Glomerular endothelial cell (primary cell): ENCODE measurements around the gene MYH7. TPM values are rescaled to one million over a fixed set of nuclear protein-coding genes. Genes with fewer than 3 reads are reported as not detected.
"Not testable (repeated sequence)": the region's sequence is repeated elsewhere in the genome, so short reads cannot be mapped to it uniquely, and the experiment has no call there.

Source experiments
- DNase-seq: peaks from one replicate; pipeline ENCODE4 v3.0.0-alpha.2; 2011; ENCODE audit warnings: low read depth, low spot score; ENCODE audit errors: extremely low read depth
- total RNA-seq: library from RNA; depleted of rRNA; stranded (reverse); fragments of >200 nt; gene quantifications from 2 replicates; pipeline ENCODE4 v1.2.3, GENCODE V29; 2015

MYH7 gene
- total RNA-seq, 1 donor from 2014 or later = not detected

DNA sequence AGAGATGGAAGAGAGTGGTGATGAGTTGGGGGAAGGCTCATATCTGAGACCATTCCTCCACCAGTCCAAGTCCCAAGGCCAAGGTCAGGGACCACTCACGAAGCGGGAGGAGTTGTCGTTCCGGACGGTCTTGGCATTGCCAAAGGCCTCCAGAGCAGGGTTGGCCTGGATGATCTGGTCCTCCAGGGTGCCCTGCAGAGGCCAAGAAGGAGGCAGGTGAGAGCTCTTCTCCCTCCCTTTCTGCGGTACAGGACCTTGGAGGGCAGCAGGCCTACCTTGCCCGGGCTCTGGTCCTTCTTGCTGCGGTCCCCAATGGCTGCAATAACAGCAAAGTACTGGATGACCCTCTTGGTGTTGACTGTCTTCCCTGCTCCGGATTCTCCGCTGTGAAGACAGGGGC, 4.0 kb downstream of the MYH7 start:
- DNase-seq = no peak

- DNase-seq = no peak
These were observed 4.8 kb downstream of the MYH7 start for GRCh38 chr14:23430723-23431085.

- no peak for DNase-seq
These were observed 5.3 kb downstream of the MYH7 start for GRCh38 chr14:23430016-23430722.

GRCh38 chr14:23428686-23429495, 6.6 kb downstream of the MYH7 start:
- no peak for DNase-seq

DNA sequence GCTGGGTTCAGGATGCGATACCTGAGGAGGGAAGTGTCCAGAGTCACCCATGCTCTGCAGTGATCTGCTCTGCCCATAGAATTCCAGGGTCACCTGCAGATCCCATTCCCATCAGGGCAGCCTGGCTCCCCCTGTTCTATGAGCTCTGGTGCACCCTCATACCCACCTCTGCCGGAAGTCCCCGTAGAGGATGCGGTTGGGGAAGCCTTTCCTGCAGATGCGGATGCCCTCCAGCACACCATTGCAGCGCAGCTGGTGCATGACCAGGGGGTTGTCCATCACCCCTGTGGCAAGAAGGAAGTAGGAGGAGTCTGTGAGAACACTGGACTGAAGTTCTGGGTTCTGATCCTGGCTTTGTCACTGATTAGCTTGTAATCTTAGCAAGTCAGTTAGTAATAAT, 9.7 kb downstream of the MYH7 start:
- not testable (repeated sequence) for DNase-seq

GRCh38 chr14:23425169-23425568, 10.3 kb downstream of the MYH7 start:
- DNase-seq = no peak

DNA sequence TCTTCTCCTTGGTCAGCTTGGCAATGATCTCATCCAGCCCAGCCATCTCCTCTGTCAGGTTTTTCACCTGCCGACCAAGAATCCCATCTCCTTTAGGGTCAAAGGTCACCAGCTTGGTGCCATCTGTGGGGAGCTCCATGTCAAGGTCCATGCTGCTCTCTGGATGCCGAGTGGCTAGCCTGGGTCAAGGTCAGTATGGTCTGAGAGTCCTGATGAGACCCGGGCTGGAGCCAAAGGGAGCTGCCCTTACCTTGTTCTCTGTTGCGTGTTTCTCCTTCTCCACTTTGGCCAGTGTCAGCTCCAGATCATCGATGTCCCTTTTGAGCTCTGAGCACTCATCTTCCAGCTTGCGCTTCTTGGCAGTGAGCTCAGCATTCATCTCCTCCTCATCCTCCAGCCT, 11.8 kb downstream of the MYH7 start:
- no peak for DNase-seq

DNA sequence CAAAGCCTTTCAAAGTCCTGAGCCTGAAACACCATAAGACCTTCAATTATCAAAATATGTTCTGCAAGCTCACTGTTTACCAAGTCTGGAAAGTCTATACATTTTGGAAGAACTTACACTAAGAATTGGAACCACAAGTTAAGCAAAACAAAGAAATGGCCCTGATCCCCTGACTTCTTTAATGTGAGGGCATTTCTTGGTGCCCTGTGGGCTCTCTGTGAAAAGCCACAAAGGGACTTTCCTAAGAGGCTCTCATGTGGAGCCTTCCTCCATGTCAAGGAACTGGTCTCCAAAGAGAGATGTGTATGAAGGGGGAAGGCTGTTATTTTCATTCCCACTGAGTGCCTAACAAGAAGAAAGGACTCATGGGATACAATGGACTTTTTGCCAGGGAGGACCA, 13.9 kb downstream of the MYH7 start:
- DNase-seq = no peak

DNA sequence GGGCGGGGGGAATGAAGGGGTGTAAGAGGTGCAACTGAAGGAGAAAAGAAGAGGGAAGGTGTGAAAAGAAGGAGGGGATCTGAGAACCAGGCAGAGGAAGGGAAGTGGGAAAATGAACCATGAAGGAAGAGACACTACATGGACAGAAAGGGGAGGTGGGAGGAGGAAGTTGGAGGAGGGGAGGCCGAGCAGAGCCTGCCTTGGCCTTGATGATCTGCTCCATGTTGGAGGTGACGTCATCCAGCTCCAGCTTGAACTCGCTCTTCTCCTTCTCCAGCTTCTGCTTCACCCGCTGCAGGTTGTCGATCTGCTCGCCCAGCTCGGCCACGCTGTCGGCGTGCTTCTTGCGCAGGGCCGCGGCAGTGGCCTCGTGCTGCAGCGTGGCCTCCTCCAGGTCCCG, 15.8 kb downstream of the MYH7 start:
- not testable (repeated sequence) for DNase-seq

DNA sequence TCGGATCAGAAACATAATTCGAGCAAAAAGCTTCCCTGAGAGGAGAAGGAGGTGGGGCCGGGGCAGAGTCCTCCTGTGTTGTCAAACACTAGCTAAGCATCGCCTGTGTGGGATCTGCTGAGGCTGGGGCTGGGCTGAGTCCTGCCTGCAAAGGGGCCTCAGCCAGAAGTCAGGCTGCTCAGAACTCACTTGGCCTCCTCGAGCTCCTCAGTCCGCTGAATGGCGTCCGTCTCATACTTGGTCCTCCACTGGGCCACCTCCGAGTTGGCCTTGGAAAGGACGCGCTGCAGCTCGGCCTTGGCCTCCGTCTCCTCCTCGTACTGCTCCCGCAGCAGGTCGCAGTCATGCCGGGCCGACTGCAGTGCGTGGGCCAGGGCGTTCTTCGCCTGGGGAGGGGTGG, 17.4 kb downstream of the MYH7 start:
- DNase-seq = no peak

GRCh38 chr14:23417269-23417668, 18.2 kb downstream of the MYH7 start:
- not testable (repeated sequence) for DNase-seq

GRCh38 chr14:23416801-23417200, 18.7 kb downstream of the MYH7 start:
- DNase-seq = no peak

GRCh38 chr14:23415821-23416778, 19.4 kb downstream of the MYH7 start:
- DNase-seq = no peak

DNA sequence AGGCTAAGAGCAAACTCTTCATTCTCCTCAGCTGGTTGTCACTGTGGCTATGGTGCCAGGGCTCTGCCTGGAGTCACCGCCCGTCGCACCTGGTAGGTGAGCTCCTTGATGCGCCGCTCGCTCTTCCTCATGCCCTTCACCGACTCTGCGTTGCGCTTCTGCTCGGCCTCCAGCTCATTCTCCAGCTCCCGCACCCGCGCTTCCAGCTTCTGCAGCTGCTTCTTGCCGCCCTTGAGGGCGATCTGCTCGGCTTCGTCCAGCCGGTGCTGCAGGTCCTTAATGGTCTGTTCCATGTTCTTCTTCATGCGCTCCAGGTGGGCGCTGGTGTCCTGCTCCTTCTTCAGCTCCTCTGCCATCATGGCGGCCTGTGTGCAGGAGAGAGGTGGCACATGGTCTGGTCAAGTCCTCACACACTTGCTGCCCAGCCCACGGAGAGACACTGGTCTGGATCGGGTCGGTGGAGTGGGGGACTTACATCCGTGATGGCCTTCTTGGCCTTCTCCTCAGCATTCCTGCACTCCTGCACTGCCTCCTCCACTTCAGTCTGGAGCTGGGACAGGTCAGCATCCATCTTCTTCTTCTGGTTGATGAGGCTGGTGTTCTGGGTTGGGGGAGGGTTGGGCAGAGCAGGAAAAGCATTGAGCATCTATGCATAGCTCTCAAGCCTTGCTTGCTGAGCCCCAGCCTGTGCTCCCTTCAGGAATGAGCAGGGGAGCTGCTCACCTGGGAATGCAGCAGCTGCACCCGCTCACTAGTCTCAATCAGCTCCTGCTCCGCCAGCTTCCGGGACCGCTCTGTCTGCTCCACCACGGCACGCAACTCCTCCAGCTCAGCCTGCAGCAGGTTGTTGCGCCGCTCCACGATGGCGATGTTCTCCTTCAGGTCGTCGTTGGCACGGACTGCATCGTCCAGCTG, 20.3 kb downstream of the MYH7 start:
- no peak for DNase-seq

DNA sequence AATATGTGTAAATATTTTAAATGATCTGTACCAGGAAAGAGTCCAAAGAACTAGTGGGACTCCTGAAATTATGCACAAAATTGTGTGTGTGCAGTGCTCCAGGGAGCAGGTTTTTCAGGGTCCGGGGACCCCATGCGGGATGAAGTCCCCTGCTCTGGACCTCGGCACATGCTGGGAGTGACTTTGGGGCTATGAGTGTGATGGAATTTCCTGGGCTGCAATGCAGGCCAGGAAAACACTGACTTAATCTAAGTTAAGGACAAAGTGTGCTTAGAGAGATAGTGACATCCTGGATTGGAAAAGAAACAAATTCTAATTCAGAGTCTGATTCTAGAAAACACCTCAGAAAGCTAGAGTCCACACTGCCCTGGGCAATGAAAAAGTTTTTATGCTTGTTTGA, 21.2 kb downstream of the MYH7 start:
- no peak for DNase-seq

DNA sequence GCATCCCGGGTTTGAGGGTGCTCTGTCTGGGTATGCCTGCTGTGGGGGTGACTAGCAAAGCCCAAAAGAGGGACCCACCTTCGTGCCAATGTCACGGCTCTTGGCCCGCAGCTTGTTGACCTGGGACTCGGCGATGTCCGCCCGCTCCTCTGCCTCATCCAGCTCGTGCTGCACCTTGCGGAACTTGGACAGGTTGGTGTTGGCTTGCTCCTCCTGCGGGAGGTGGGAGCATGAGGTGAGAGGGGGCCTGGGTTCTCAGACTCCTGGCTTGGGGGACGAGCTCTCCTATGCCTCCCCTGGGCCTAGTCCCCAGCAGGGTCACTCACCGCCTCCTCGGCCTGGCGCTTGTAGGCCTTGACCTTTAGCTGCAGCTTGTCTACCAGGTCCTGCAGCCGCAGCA, 21.8 kb downstream of the MYH7 start:
- no peak for DNase-seq

DNA sequence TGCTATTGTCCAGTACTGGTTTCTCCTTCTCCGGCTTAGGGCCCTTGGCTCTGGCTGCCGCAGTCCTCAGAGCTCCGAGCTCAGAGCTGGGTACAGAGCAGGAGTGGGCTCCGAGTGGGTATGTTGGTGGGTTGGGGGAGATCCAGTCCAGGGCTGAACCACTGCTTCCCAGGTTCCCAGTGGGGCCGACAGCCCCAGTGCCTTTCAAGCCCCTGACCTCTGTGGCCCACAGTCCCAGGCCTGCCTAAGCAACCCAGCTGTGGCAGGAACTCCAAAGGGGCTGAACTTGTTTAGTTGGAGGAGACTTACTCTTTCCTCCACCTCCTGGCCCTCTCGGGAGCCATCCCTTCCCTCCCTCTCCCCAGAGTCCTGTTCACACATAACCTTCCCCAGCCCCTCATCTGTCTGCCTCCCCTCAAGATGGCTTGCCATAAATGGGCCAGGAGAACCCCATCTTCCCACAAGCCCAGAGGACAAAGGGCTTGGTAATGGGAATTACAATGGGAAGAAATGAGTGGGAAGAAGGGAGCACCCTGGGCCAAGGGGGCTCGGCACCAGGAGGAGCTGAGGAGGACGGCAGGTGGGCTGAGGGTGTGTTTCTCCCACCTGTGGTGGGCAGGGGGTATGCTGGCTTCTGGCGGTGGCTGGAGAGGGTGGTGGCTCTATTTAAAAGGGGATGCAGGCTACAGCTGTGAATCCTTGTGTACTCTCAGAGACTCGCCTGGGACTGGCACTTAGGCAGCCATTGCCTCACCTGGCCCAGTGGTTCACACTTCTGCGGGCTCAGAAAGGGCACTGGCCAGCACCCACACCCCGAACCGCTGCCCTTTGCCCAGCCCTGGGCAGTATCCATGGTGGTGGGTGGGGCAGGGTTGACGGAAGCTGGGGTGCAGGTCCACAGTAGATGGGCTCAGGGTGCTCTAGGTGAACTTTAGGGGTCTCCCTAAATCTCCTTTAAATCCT, 23.6 kb downstream of the MYH7 start:
- DNase-seq = no peak

GRCh38 chr14:23409966-23410635, 25.4 kb downstream of the MYH7 start:
- no peak for DNase-seq
